Measurements from ENCODE around the gene ASPHD2. TPM values are rescaled to one million over a fixed set of nuclear protein-coding genes. Genes with fewer than 3 reads are reported as not detected.
"Not testable (repeated sequence)": the region's sequence is repeated elsewhere in the genome, so short reads cannot be mapped to it uniquely, and the experiment has no call there.

The ASPHD2 gene, protein sequence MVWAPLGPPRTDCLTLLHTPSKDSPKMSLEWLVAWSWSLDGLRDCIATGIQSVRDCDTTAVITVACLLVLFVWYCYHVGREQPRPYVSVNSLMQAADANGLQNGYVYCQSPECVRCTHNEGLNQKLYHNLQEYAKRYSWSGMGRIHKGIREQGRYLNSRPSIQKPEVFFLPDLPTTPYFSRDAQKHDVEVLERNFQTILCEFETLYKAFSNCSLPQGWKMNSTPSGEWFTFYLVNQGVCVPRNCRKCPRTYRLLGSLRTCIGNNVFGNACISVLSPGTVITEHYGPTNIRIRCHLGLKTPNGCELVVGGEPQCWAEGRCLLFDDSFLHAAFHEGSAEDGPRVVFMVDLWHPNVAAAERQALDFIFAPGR
- 17.4 and 18.5 TPM in 2 replicates for total RNA-seq

DNA sequence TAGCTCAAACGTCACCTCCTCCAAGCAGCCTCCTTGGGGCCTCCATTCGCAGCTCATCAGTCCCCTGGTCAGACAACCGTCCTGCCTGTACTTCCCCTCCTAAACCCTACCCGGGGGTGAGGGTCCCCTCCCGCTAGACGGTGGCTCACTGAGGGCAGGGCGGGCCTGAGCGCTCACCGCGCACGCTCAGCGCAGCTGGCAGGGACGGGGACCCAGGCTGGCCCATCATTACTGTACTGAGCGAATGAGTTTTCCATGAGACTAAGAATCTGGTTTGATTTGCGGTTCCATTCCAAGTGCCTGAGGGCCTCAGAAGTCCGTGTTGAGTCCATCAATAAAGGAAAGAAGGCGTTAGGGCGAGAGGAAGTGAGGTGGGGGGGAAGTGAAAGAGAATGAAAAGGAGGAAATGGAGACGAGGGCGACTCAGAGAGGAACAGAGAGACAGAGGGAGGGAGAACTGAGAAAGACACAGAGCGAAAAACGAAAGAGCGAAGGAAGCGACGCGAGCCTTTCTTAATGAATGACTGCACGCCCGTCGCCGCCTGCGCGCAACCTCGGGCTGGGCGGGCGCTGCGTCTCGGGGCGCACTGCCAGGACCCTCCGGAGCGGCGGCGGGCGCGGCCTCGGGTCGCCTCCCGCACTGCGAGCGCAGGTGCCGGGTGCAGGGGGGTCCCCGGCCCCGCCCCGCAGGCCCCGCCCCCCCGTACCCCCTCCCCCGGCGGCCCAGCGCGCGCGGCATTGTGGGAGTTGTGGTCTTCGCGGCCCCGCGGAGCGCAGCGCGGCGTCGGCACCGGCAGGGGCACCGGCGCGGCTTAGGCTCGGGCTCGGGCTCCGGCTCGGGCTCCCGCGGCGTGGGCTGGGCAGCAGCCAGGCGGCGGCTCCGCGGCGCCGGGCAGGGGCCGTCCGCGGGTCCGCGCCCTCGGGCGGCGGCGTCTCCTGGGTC, at the start of gene ASPHD2:
Gene ASPHD2, plus strand, starts transcription at position 746 of the 943 bp plus-strand sequence. CDS start 4,356 bp downstream, outside the sequence.
- intact Hi-C loops (cut with micrococcal nuclease) = loop anchor here (1.0 to 5.0 kb wide), 6 partner anchors 55 to 1490 kb away; partner anchors contain the start of genes HPS4, PITPNB, SRRD and TPST2

DNA sequence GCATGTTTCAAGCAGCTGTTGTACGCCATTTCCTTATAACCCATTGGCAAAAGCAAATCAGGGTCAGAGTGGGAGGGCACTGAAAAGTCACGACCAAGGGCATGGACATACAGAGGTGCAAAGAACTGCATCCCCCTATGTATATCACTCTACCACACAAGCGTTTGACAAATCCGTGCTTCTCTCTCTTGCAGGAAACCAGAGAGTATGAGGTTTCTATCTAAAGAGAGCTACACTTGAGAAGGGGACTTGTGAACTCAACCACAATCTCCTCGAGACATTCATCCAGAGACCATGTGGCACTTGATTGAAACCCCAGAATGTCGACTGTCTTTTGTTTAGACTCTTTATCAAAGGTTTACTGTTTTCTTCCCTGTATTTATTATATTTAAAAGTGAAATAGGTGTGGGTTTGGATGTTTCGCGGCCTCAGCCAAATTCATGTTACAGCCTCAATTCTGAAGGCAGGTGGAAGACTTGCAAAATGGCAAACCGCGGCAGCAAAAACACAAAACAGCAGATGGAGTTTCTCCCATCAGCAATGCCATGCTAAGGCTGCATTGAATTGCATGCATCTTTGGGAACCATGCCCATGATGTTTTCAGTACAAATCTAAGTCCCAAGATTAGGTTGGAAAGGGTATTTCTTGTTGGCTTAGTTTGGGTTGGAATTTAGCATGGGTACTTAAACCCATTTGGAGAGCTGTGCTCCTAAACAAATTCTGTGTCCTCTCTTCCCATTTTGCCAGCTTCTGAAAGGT, 48.8 kb upstream of the ASPHD2 start:
- intact Hi-C loops (cut with micrococcal nuclease) = no loop called here

DNA sequence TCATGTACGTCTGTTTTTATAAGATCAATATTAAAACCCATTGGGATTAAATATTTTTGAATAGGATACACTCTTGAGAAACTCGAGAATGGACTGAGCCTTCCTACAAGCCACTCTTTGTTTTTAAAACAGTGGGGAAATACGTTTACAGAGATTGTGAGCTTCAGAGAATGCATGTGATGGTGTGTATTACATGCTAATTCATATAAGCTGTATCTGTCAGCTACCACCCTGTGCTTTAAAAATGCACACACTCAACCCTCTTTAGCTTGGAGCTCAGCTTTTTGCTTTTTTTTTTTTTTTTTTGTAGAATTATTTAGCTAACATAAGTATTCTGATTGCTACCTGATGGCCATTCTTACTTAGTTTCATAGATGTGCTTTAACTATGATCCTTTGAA, 46.3 kb upstream of the ASPHD2 start:
- intact Hi-C loops (cut with micrococcal nuclease) = no loop called here

DNA sequence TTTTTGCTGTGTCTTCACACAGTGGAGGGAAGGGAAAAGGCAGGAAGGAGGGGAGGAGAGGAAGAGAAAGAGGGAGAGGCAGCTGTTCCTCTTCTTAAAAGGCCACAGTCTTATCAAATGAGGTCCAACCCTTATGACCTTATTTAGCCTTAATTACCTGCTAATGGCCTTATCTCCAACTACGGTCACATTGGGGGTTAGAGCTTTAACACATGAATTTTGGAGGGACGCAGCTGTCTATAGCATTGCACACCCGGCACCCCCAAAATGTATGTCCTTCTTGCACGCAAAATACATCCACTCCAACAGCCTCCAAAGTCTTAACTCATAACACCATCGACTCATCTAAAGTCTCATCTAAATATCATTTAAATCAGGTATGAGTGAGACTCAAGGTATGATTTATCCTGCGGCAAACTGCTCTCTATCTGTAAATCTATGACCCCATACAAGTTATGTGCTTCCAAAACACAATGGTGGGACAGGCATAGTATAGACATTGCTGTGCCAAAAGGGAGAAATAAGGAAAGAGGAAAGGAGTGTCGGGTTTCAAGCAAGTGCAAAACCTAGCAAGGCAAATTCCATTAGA, 45.0 kb upstream of the ASPHD2 start:
- intact Hi-C loops (cut with micrococcal nuclease) = no loop called here

DNA sequence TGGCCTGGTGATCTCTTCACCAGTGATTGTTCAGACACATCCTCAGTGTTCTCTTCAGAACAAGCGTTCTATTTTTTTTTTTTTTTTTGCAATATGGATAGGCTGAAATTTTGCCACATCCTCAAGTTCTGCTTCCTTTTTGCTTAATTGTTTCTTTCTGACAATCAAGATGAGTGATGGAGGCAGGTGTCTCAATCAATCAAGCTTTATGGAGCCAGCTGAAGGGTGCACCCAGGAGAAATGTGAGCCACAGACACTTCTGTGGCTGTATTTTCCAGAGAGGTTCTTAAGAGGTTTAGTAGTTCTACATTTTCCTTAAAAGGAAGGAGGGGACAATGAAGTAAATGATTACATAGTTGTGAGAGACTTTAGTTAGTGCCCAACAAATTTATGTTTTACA, 43.9 kb upstream of the ASPHD2 start:
- intact Hi-C loops (cut with micrococcal nuclease) = no loop called here

DNA sequence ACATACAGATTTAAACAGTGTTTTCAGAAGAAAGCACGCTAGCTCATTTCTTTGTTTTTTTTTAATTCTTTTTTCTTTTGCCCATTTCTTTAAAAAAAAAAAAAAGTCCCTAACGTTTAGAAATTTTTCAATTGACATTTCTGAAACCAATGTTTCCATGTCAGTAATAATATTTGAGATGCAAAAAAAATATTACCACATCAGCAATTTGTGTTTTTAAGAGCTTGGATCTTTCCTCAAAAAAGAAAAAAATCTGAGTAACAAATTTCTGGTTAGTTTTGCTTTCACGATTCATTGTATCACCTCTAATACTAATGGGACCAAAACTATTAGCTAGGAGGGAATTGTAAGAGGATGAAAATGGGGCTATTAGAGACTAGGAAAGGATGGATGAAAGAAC, 39.9 kb upstream of the ASPHD2 start:
- intact Hi-C loops (cut with micrococcal nuclease) = no loop called here

DNA sequence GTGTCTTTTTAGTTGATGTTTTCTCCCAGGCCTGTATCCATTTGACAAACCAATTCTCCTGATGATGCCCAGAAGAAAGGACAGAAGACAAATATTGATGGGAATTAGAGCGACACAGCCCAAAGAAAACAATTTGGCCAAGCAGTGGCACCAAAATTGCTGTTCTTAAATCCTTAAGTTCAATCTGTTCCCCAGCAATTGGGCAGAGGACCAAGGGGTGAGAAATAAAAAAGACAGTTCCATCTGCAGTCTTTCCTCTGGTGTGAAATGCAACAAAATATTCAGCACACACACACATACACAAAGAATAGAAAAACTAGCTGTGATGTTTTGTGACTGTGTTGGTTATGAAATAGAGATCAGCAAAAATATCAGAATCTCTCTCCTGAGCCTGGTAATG, 38.0 kb upstream of the ASPHD2 start:
- intact Hi-C loops (cut with micrococcal nuclease) = no loop called here

DNA sequence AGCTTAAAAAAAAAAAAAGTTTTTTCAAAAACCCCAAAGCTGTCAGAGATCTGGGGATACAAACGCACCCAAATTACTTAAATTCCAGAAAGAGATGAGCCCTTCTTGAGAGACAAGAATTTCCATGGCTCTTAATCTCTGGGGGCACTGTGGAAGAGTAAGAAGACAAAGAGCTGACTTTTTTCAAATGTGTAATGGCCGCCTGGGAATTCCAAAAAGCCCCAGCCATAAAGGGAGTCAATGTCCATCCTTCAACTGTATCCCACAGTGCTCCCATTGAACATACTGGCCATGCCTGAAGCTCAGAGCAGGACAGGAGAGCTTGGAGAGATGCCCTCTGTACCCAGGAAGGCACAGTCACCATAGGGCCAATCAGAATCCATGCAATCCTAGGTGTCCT, 37.4 kb upstream of the ASPHD2 start:
- intact Hi-C loops (cut with micrococcal nuclease) = no loop called here

DNA sequence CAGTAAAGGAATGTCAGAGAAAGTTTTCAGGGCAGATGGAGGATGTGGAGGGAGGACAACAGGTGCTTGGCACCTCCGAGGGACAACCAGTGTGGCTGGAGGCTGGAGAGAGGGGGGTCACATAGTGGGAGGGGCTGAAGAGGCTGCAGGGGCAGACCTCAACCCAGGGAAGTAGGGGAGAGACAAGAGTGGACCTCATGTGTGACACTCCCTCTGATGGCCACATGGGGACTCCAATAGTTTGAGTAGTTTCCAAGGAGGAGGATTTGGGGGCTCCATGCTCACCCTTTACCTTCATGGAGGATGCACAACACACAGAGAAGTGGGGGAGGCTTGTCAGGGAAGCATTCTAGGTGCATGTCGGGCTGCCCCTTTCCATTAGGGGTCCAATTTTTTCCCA, 35.1 kb upstream of the ASPHD2 start:
- intact Hi-C loops (cut with micrococcal nuclease) = no loop called here

DNA sequence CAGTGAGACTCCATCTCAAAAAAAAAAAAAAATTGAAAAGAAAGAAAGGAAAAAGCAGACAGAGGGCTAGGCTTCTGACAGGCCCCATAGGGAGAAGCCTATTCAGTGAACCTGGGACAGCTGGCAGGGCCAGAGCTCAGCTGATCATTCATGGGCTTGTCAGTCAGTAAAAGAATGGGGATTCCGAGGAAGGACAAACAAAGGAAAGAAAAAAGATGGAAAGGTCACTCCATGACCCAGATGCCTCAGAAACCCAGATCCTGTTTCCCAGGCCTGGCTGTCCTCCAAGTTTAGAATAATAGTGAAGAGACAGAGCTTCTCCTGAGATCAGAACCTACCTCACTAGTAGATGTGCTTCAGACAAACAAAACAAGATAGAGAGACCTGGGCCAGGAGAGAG, 34.3 kb upstream of the ASPHD2 start:
- intact Hi-C loops (cut with micrococcal nuclease) = no loop called here

DNA sequence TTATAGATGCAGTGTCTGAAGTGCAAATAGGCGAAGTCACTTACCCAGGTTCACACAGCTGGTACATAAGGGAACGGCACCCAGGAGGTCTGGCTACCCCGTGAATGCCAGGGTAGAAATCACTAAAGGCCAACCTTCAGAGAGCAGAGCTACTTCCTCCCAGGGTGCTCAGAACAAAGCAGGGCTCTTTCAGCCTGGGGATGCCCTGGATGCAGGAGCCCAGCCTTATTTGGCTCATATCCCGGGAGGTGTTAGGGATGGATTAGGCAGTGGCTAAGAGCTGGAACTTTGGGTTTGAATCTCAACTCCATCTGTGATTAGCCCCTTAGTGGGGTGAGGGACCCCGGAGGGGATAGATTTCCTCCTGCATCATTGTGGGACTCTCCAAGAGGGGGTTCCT, 33.1 kb upstream of the ASPHD2 start:
- intact Hi-C loops (cut with micrococcal nuclease) = no loop called here

DNA sequence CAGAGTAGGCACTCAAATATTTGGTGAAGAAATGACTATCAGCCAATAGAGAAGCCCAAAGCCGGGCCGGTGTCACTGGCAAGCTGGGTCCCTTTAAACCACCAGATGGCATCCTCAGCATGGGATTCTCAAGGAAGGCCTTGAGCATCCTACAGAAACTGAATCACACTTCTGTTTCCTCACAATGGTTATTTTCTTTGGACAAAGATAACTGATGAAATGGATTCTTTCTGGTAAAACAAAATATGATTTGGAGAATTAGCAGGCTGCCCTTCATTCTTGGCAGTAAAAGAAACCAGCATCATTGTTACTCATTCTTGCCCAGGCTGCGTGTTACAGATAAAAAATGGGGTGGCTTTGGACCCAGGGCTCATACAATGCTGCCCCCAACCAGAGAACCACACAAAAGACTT, 30.3 kb upstream of the ASPHD2 start:
- intact Hi-C loops (cut with micrococcal nuclease) = loop anchor here (1.0 to 2.0 kb wide), 4 partner anchors 32 to 267 kb away; no protein-coding TSS in a partner anchor

DNA sequence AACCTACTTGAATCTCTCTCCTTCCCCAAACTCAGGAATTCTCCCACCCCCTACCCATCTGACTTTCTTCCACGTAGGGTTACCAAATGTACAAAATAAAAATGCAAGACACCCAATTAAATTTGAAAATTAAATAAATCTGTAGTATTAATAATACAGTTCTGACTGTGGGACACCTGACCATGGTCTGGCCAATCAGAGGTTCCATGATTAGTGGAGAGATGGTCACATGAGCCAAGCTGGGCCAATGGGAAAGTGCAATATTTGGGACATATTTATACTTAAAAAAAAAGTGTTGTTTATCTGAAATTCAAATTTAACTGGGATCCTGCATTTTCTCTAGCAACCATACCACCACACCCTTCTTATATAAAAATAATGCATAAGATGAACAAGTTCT, 29.8 kb upstream of the ASPHD2 start:
- intact Hi-C loops (cut with micrococcal nuclease) = loop anchor here (1.0 to 2.0 kb wide), 2 partner anchors 32 to 266 kb away; no protein-coding TSS in a partner anchor

DNA sequence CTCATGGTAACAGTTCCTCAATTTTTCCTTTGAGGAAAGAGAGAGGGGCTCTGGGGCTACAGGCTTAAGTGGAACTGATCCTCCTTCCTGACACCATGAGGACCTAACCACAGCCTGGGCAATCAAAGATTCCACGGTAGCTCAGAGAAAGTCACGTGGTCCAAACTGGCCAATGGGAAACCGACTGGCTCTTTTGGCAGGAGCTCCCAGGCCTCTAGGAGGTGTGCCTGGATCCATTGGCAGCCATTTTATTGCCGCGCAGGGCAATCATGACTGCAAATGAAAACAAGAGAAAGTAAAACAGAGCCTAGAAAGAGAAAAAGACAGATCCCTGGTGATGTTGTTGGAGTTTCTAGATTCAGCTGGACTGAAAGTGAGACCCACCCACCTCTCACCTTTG, 27.3 kb upstream of the ASPHD2 start:
- intact Hi-C loops (cut with micrococcal nuclease) = no loop called here

DNA sequence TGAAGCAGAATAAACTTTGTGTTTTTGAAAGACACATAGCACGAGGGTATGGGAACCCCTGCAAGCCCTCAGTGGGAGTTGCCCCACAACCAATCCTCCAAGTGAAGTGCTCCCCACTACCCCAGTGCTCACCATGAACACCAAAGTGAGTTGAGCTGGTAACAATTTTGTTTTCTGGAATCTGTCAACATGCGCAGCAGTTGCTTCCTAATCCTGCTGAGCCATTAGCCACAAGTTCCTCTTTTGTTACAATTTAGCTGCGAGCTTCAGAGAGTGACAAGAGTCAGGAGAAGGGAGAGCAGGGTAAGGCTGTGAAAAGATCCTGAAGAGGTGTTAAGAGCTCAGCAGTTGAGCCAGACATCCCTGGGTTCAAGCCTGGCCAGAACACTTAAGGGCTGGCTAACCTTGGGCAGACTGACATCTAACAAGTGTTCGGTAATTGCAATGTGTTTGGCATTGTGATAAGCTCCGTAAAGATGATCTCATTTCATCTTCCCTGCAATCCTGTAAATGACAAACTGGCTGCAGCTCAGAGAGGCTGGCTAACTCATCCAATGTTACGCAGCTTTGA, 24.1 kb upstream of the ASPHD2 start:
- intact Hi-C loops (cut with micrococcal nuclease) = no loop called here

DNA sequence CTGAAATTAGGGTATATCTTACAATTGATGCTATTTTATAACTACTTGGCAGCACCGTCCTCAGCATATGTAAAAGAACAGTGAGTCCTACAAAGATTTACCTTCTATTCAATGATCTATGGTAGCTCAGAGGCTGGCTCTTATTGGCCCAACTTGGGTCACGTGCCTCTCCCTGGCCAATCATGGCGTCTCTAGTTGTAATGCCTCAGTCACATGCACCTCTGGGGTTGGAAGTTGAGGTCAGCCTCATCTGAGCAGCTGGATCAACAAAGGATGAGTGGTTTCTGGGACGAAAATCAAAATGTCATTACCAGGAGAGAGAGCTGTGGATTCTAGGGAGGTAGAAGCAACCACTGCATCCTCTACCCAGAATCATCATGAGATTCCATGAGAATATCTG, 22.9 kb upstream of the ASPHD2 start:
- intact Hi-C loops (cut with micrococcal nuclease) = no loop called here

DNA sequence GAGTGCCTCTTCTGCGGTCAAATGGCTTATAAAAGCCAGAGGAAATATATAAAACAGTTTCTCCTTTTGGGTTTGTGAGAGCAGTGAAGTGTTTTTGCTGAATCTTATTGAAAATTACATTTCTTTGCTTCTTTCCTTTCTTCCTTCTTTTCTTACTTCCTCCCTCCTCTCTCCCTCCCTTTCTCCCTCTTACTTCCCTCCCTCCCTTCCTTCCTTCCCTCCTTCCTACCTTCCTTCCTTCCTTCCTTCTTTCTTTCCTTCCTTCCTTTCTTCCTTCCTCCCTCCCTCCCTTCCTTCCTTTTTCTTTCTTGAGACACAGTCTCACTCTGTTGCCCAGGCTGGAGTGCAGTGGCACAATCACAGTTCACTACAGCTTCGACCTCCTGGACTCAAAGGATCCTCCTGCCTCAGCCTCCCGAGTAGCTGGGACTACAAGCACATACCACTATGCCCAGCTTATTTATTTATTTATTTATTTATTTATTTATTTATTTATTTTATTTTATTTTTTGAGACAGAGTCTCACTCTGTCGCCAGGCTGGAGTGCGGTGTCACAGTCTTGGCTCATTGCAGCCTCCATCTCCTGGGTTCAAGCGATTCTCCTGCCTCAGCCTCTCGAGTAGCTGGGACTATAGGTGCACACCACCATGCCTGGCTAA, 20.4 kb upstream of the ASPHD2 start:
- intact Hi-C loops (cut with micrococcal nuclease) = not testable (repeated sequence)

DNA sequence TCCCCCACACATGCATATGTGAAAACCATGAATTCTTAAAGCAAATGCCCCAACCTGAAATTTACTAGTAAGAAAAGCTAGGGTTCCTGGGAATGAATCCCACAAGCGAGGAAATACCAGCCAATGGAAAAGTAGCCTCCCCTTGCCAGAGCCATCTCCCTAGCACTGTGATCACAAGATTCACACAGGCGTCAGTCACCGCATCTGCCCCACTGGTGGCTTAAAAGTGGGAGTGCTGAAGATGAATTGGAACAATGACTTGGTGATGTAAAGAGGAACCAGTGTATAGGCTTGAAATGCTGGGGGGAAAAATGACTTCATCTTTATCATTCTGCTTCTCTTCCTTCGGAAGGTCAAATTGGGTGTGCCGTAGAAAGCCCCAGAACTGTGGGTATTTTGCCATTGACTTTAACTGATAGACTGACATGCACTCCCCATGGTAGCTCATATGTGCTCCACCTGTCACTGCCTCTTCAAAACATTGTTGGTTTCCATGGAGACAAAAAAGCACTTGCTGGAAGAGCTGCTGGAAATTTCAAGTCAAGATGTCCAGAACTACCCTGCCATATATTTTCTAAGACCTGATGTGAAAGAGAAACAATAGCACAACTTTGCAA, 19.2 kb upstream of the ASPHD2 start:
- intact Hi-C loops (cut with micrococcal nuclease) = no loop called here

DNA sequence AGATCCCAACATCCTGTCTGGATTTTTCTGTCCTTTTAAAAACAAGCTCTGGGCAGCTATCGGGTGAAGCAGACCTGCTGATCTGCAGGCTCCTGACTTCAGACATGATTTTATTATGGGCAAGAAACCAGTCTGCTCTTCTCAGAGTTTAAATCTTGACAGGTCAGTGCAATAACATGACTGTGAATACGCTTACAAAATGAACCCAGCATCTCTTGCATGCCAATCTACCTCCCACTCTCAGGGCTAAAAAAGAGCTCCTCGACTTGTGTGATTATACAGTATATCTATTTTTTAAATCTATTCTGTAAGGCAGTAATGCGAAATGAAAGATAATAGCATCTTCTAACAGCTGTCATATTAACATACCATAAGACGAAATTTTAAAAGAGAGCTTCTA, 18.7 kb upstream of the ASPHD2 start:
- intact Hi-C loops (cut with micrococcal nuclease) = no loop called here

DNA sequence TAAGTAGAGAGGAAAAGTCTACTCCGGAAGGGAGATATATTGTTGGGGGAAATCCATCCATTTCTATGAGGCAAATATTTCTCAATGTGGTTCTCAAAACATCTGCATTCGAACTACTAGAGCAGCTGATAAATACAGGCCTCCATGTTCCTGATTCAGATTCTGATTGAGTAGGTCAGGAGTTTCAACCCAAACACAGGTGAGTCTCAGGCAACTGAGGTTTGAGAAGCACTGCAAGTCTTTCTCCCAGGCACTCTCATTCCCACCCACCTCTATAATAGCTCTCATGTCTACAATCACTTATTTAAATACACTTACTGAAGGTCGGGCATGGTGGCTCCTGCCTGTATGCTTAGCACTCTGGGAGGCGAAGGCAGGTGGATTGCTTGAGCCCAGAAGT, 14.7 kb upstream of the ASPHD2 start:
- intact Hi-C loops (cut with micrococcal nuclease) = no loop called here

Measured in T-helper 1 cell treated with Interleukin-12 subunit alpha and Interleukin-12 subunit beta and Interleukin-4 antibody, amounts not matched to agents 30 ng/mL and 1 ng/mL, for 36 hours (primary cell).